ENCODE measurements around the gene MED23. TPM values are rescaled to one million over a fixed set of nuclear protein-coding genes. Genes with fewer than 3 reads are reported as not detected.

The MED23 gene
- total and polyA plus RNA-seq, 2 experiments from 2014 or later = 16.9 to 35.7 TPM

- Histone ChIP-seq H3K27ac (no peak overlapping the region), H3K4me1 (ENCODE audit: insufficient read depth) (no peaks in the 10 kb centered on the region), H4K20me1 (ENCODE audit: insufficient read depth) (no peaks in the 10 kb centered on the region), H2AFZ (no peak overlapping the region), H3K9ac (no peak overlapping the region), H3K27me3 (replicated peaks; ENCODE audit: insufficient read depth) (no peaks in the 10 kb centered on the region), H3K9me2 (ENCODE audit: insufficient read depth) (no peaks in the 10 kb centered on the region), H3K4me2 (ENCODE audit: unreplicated experiment) (no peak overlapping the region), H3K9me3 (ENCODE audit: low read depth) (no peaks in the 10 kb centered on the region), H3K4me3 (no peak overlapping the region), H3K79me2 (ENCODE audit: insufficient read depth) (no peaks in the 10 kb centered on the region), H3K36me3 (ENCODE audit: low read depth) (no peaks in the 10 kb centered on the region), H3F3A (ENCODE audit: insufficient read depth) (no peaks in the 10 kb centered on the region)
- no peak for DNase-seq
- in situ Hi-C loops (cut with MboI) = no loop called here
- WGBS, 2 experiments (ENCODE audit: low coverage in 1 of 2, low lambda C conversion rate in 2 of 2, missing lambda C conversion rate in 2 of 2) = 65 to 69% methylated on average over 2 of the region's 2 CpGs
- no peak for TF ChIP-seq EZH2phosphoT487 (IDR thresholded peaks at IDR 0.05; ENCODE audit: insufficient read depth, low read depth)
- no peak for TF ChIP-seq EZH2 (IDR thresholded peaks at IDR 0.05; ENCODE audit: insufficient read depth, poor library complexity, severe bottlenecking)
Observed at GRCh38 chr6:131638013-131638412, 10.0 kb upstream of the MED23 start.

GRCh38 chr6:131636880-131637792, 9.1 kb upstream of the MED23 start, which contains the start of gene ENPP3:
TSS of gene ENPP3 (plus strand) at chr6:131637302. CDS start at chr6:131637385, 83 bp downstream.
- 77 to 81% methylated on average over 10 of the region's 10 CpGs for WGBS, 2 experiments (ENCODE audit: low coverage in 1 of 2, low lambda C conversion rate in 2 of 2, missing lambda C conversion rate in 2 of 2)

GRCh38 chr6:131635384-131636340, 7.6 kb upstream of the MED23 start:
- H3K4me1 ChIP-seq (ENCODE audit: insufficient read depth) = no peaks in the 10 kb centered on the region
- no peak for TF ChIP-seq EZH2phosphoT487 (IDR thresholded peaks at IDR 0.05; ENCODE audit: insufficient read depth, low read depth)
- no peak for TF ChIP-seq EZH2 (IDR thresholded peaks at IDR 0.05; ENCODE audit: insufficient read depth, poor library complexity, severe bottlenecking)
- H3K27ac ChIP-seq = no peak overlapping the region
- no peak for DNase-seq
- no peaks in the 10 kb centered on the region for H3F3A ChIP-seq (ENCODE audit: insufficient read depth)
- WGBS, 2 experiments (ENCODE audit: low coverage in 1 of 2, low lambda C conversion rate in 2 of 2, missing lambda C conversion rate in 2 of 2) = 69 to 76% methylated on average over 11 of the region's 11 CpGs
- H3K27me3 ChIP-seq (replicated peaks; ENCODE audit: insufficient read depth) = no peaks in the 10 kb centered on the region
- in situ Hi-C loops (cut with MboI) = no loop called here
- no peak overlapping the region for H3K9ac ChIP-seq
- no peaks in the 10 kb centered on the region for H4K20me1 ChIP-seq (ENCODE audit: insufficient read depth)
- no peak overlapping the region for H3K4me3 ChIP-seq
- H3K9me2 ChIP-seq (ENCODE audit: insufficient read depth) = no peaks in the 10 kb centered on the region
- no peaks in the 10 kb centered on the region for H3K9me3 ChIP-seq (ENCODE audit: low read depth)
- H3K36me3 ChIP-seq (ENCODE audit: low read depth) = no peaks in the 10 kb centered on the region
- H3K4me2 ChIP-seq (ENCODE audit: unreplicated experiment) = no peak overlapping the region
- H3K79me2 ChIP-seq (ENCODE audit: insufficient read depth) = no peaks in the 10 kb centered on the region
- H2AFZ ChIP-seq = no peak overlapping the region

More at GRCh38 chr6:131636880-131637792, 9.1 kb upstream of the MED23 start, which contains the start of gene ENPP3:
- Histone ChIP-seq H3K36me3 (ENCODE audit: low read depth) (no peaks in the 10 kb centered on the region), H3K4me1 (ENCODE audit: insufficient read depth) (no peaks in the 10 kb centered on the region), H3K9me2 (ENCODE audit: insufficient read depth) (no peaks in the 10 kb centered on the region), H4K20me1 (ENCODE audit: insufficient read depth) (no peaks in the 10 kb centered on the region), H3K9me3 (ENCODE audit: low read depth) (no peaks in the 10 kb centered on the region), H3K4me2 (ENCODE audit: unreplicated experiment) (no peak within 1 kb of the TSS), H3K4me3 (no peak within 1 kb of the TSS), H3K27ac (no peak within 1 kb of the TSS), H3K27me3 (replicated peaks; ENCODE audit: insufficient read depth) (no peaks in the 10 kb centered on the region), H3K79me2 (ENCODE audit: insufficient read depth) (no peaks in the 10 kb centered on the region), H3F3A (ENCODE audit: insufficient read depth) (no peaks in the 10 kb centered on the region), H3K9ac (no peak within 1 kb of the TSS), H2AFZ (no peak within 1 kb of the TSS)
- no peak for TF ChIP-seq EZH2 (IDR thresholded peaks at IDR 0.05; ENCODE audit: insufficient read depth, poor library complexity, severe bottlenecking)
- no peak for TF ChIP-seq EZH2phosphoT487 (IDR thresholded peaks at IDR 0.05; ENCODE audit: insufficient read depth, low read depth)
- in situ Hi-C loops (cut with MboI) = no loop called here
- DNase-seq = no peak

- no peak overlapping the region for H3K4me2 ChIP-seq (ENCODE audit: unreplicated experiment)
- TF ChIP-seq EZH2 (IDR thresholded peaks at IDR 0.05; ENCODE audit: insufficient read depth, poor library complexity, severe bottlenecking) (no peak), EZH2phosphoT487 (IDR thresholded peaks at IDR 0.05; ENCODE audit: insufficient read depth, low read depth) (no peak)
- no peaks in the 10 kb centered on the region for H3K9me3 ChIP-seq (ENCODE audit: low read depth)
- H3K9ac ChIP-seq = no peak overlapping the region
- no peaks in the 10 kb centered on the region for H4K20me1 ChIP-seq (ENCODE audit: insufficient read depth)
- H3K36me3 ChIP-seq (ENCODE audit: low read depth) = no peaks in the 10 kb centered on the region
- no peak overlapping the region for H2AFZ ChIP-seq
- no peak overlapping the region for H3K27ac ChIP-seq
- no peaks in the 10 kb centered on the region for H3K9me2 ChIP-seq (ENCODE audit: insufficient read depth)
- H3K27me3 ChIP-seq (replicated peaks; ENCODE audit: insufficient read depth) = no peaks in the 10 kb centered on the region
- in situ Hi-C loops (cut with MboI) = no loop called here
- peaks cover 5% of the 10 kb centered on the region; the same call in 1 of the 2 replicates for H3K4me1 ChIP-seq (ENCODE audit: insufficient read depth)
- H3F3A ChIP-seq (ENCODE audit: insufficient read depth) = peaks cover 3% of the 10 kb centered on the region; the same call in 1 of the 2 replicates
- H3K4me3 ChIP-seq = no peak overlapping the region
- peaks cover 13% of the 10 kb centered on the region for H3K79me2 ChIP-seq (ENCODE audit: insufficient read depth)
- DNase-seq = no peak
- WGBS, 2 experiments (ENCODE audit: low coverage in 1 of 2, low lambda C conversion rate in 2 of 2, missing lambda C conversion rate in 2 of 2) = 78 to 80% methylated on average over 3 of the region's 3 CpGs
Observed at GRCh38 chr6:131631625-131632289, 3.7 kb upstream of the MED23 start.
